ENCODE results near the gene CYP2S1. TPM values are rescaled to one million over a fixed set of nuclear protein-coding genes. Genes with fewer than 3 reads are reported as not detected.
A peak's percentile ranks its signal among the peaks of the same experiment; 100 is the strongest.

Gene CYP2S1
- polyA plus RNA-seq, 1 donor, result 0.29 TPM

GRCh38 chr19:41194157-41194552, 1.1 kb downstream of the CYP2S1 start:
- DNase-seq (ENCODE audit: low read depth), result no peak

GRCh38 chr19:41195675-41196497, 2.9 kb downstream of the CYP2S1 start:
- DNase-seq (ENCODE audit: low read depth), result no peak

DNA sequence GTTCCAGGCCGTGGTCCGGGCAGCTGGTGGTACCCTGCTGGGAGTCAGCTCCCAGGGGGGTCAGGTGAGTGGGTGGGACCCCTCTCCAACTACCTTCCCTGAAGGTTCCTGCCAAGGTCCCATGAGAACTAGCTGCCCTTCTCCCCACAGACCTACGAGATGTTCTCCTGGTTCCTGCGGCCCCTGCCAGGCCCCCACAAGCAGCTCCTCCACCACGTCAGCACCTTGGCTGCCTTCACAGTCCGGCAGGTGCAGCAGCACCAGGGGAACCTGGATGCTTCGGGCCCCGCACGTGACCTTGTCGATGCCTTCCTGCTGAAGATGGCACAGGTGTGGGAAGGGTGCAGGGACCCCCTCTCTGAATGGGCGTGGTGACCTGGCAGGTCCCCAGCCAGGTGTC, 5.5 kb downstream of the CYP2S1 start:
- DNase-seq (ENCODE audit: low read depth), result no peak

- no peak for DNase-seq (ENCODE audit: low read depth)
Measured at GRCh38 chr19:41203371-41203770, 10.4 kb downstream of the CYP2S1 start.

- DNase-seq (ENCODE audit: low read depth), result peak; percentile 80
Measured at GRCh38 chr19:41204338-41204737, 11.3 kb downstream of the CYP2S1 start.

GRCh38 chr19:41205995-41206394, 13.0 kb downstream of the CYP2S1 start:
- no peak for DNase-seq (ENCODE audit: low read depth)

- DNase-seq (ENCODE audit: low read depth), result no peak
Measured at GRCh38 chr19:41206456-41206855, 13.4 kb downstream of the CYP2S1 start.

DNA sequence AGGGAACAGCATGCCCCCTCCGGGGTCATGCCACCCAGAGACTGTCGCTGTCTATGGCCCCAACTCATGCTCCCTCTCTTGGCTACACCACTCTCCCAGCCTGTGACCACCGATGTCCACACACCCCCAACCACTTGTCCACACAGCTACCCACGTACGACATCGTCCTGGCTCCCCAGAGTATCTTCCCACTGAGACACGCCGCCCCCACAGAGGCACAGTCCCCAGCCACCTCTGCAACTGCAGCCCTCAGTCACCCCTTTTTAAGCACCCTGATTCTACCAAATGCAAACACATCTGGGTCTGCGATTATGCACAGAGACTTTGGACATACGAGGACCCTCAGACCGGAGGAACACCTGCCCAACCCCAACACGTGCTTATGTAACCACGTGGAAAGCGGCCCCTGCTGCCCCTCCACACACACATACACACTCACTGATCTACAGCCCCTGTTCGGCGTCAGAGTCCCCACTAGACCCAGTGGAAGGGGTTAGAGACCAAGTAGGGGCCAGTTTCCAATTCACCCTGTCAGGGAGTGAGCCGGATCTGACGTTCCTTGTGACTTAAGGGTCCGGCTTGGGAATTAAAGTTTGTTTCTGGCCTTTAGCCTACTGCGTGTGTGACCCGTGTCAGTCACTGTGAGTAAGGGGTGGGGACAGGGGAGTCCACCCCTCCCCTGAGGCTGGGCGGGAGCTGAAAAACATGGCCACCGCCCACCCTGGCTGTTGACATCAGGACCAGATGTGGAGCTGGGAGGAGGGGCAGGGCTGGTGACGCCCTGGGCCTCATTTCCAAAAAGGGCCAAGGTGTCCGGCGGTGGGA, 14.1 kb downstream of the CYP2S1 start:
- DNase-seq (ENCODE audit: low read depth), result peak; percentile 58

GRCh38 chr19:41214161-41214560, 21.1 kb downstream of the CYP2S1 start:
- no peak for DNase-seq (ENCODE audit: low read depth)

DNA sequence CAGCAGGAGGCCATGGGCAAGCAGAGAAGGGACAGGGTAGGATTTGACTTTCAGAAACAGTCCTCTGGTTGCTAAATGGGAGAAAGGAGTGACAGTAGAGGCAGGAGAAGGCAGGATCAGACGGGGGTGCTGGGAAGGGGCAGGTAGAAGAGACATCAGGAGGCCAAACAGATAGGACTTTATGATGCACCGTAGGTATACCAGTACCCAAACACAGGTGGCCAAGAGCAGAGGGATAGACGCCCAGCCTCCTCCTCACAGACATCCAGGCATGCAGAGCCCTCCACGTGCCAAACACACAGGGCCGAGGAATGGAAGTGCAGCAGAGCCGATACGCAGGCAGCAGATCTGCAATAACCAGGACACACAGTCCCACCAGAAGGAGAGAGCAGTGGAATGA, 24.7 kb downstream of the CYP2S1 start:
- no peak for DNase-seq (ENCODE audit: low read depth)

- no peak for DNase-seq (ENCODE audit: low read depth)
Measured at GRCh38 chr19:41218249-41218614, 25.2 kb downstream of the CYP2S1 start.

DNA sequence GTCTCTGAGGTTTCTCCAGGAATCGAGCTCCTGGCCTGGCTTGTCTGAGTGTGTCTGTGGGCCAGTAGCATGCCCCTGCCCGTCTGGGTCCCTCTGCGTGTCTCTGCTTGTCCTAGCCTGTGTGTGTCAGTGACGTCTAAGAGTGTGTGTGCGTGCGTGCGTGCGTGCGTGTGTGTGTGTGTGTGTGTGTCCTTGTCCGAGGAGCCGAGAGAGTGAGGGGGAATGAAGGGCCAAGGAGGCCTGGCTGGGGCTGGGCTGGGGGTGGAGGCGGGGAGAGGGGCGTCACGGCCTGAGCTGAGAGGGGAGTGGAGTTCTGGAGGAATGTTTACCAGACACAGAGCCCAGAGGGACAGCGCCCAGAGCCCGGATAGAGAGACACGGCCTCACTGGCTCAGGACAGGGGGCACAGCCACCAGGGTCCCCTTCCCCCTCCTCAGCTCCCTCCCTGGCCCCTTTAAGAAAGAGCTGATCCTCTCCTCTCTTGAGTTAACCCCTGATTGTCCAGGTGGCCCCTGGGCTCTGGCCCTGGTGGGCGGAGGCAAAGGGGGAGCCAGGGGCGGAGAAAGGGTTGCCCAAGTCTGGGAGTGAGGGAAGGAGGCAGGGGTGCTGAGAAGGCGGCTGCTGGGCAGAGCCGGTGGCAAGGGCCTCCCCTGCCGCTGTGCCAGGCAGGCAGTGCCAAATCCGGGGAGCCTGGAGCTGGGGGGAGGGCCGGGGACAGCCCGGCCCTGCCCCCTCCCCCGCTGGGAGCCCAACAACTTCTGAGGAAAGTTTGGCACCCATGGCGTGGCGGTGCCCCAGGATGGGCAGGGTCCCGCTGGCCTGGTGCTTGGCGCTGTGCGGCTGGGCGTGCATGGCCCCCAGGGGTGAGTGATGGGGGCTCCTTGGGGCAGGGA, 25.8 kb downstream of the CYP2S1 start, which contains the start of gene AXL:
AXL (plus strand) TSS at position 609 of the 893 bp plus-strand sequence; CDS start at position 779, 170 bp downstream.
- DNase-seq (ENCODE audit: low read depth), result peak; percentile 48

DNA sequence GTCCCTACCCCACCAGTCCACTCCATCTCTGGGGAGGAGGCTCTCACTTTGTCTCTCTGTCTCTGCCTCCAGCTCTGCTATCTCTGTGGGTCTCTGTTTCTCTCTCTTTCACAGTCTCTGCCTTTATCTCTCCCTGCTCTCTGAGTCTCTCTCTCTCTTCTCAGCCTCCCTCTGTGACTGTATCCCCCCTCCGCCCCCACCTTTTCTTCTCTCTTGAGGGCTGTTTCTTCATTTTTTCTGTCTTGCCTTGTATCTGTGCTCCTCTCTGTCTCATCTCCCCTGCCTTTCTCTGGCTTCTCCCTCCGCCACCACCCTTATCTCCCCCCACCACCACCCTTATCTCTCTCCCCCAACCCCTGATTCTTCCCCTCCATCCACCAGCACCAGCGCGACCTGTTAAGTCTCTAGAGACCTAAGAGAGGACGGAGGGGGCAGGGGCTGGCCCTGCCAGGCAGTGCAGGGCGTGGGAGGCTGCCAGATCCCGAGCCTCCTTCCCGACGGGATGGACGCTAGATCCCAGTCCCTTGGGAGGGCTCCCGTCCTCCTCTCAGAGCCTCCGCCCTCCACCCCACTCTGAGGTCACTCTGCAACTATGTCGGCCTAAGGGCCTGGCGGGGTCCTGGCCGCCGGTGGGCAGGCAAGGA, 27.0 kb downstream of the CYP2S1 start:
- DNase-seq (ENCODE audit: low read depth), result no peak

DNA sequence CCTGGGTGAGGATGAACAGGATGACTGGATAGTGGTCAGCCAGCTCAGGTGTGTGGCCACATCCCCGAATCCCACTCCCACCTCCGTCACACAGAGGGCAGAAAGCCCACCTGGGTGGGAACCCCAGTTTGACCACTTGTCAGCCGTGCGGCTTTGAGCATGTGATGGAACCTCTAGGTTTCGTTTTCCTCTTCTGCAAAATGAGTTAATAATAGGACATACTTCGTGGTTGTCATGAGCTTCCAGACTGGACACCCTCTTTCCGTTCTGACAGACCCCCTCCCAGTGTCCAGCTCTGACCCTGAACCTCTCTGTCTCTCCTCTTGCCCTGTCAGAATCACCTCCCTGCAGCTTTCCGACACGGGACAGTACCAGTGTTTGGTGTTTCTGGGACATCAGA, 27.8 kb downstream of the CYP2S1 start:
- no peak for DNase-seq (ENCODE audit: low read depth)

GRCh38 chr19:41221514-41222205, 28.6 kb downstream of the CYP2S1 start:
- DNase-seq (ENCODE audit: low read depth), result no peak

- no peak for DNase-seq (ENCODE audit: low read depth)
Measured at GRCh38 chr19:41222240-41222639, 29.2 kb downstream of the CYP2S1 start.

DNA sequence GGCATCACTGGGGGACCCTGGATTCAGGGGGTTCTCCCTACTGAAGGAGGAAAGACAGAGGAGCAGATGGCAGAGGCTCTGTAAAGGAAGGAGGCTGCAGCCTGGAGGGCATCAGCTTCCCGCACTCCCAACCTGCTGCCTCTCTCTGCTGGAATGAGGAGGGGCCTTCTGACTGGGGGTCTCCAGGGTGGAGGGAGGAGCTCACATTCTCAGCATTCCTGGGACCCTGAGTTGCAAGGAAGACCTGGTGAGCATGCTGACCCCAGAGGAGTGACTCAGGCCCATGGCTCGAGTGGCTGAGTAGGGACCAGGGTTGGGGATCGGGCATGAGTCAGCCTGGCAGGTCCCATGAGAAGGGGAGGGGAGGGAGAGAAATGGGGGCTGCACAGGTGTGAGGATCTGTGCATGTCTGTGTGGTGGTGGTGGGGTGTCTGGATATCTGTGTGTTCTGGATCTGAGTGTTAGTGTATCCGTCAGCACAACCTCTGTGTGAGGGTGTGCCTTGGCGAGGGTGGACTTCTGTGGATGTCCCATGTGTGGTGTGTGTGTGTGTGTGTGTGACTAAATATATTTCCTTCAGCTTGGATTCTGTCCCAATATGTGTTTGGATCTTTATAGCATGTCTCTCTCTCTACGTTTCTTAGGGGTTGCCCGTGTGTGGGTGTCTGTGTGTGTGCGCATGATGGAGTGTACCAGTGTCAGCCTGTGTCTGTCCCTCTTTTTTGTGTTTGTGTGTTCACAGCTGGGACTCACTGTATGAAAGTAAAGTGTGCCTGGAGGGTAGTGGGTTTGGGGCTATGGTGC, 30.6 kb downstream of the CYP2S1 start:
- no peak for DNase-seq (ENCODE audit: low read depth)

GRCh38 chr19:41224632-41225031, 31.6 kb downstream of the CYP2S1 start:
- no peak for DNase-seq (ENCODE audit: low read depth)

DNA sequence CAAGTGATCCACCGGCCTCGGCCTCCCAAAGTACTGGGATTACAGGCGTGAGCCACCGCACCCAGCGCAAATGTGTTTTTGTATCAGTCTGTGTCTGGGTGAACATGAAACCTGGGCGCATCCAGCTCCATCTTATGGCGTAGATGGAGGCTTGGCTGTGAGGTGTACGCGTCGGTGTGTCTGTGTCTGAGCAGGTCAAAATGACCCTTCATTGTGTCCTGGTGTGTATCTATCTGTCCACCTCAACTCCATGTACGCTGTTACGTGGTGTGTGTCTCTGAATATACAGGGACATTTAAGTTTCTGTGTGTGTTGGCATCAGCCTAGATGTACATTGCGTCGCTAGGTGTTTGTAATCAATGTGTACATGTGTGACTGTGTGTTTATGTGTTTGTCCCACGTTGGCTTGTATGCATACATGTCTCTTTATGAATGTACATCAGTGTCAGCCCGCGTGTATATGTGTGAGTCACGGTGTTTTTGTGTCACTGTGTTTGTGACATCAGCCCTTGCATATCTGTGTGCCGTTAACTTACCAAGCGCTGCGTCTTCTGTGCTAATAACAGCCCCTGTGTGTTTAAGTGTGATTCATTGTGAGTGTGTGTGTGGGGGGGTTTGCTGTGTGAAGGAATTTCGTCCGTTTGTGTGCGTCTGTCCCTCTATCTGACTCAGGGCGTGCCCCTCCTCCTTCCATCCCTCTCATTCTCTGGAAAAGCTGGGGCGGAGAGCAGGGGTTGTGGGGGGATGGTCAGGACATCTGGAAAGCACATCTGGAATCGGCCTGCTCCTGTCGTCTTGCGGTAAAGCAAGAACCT, 32.4 kb downstream of the CYP2S1 start:
- DNase-seq (ENCODE audit: low read depth), result peak; percentile 72
